Muscle of back (tissue), 11 donors: ENCODE measurements around the gene TCF4. TPM values are rescaled to one million over a fixed set of nuclear protein-coding genes. Genes with fewer than 3 reads are reported as not detected.

Experiments
- DNase-seq, 3 donors: peaks; one replicate each; pipeline versions ENCODE4 v3.0.0 to v3.0.0-alpha.2; 2013
- polyA plus RNA-seq, 10 donors: library from polyadenylated mRNA; unstranded; fragments of 120-200 nt; gene quantifications; one replicate each; pipeline ENCODE4 v1.2.1, GENCODE V29; 2013; ENCODE audit not compliant: insufficient read length in 10 of 10

TCF4 gene
- polyA plus RNA-seq, 10 donors, result 96.8 to 173 (median 130) TPM

GRCh38 chr18:55268151-55268601 lies 319.8 kb downstream of the TCF4 start:
- no peak for DNase-seq

- DNase-seq, result no peak
Measured at GRCh38 chr18:55266981-55267380, 321.0 kb downstream of the TCF4 start.

DNA sequence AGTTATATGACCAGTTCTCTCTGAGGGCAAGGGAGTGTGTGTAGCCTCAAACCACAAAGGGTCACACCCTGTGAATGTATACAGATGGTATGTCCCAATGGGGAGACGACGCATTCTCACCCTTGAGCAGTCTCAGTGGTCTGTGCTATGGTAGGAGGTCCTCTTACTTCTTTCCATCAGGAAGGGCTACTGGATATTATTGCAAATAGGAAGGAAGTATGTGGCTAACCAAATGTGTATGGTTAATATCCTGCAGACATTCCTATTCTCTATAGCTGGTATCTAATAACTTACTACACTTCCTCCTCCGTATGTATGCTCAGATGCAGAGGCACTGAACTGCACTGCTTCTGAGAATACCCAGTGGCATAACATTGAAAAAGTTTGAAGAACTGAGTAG lies 322.0 kb downstream of the TCF4 start:
- no peak for DNase-seq

GRCh38 chr18:55265130-55265675 lies 322.8 kb downstream of the TCF4 start:
- no peak for DNase-seq

DNA sequence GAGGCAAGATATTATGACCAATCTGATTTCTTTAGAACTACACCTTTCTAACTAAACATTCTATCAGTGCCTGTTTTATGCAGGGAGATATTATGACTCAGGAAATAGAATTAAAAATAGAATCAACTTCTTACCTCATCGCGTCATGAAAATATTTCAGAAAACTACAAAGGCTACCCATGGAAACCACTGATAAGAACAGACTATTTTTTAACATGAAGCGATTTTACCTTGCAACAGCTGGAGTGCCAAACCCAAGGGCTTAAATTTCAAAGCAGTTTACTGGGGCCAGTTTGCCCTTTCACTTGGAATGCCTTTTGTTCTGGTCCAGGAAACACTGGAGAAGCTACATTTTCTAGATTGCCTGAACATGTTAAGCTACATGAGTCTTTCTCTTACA lies 323.9 kb downstream of the TCF4 start:
- no peak for DNase-seq

- DNase-seq, result no peak
Measured at GRCh38 chr18:55262021-55262560, 325.9 kb downstream of the TCF4 start.

GRCh38 chr18:55261253-55261652 lies 326.7 kb downstream of the TCF4 start:
- DNase-seq, result no peak

DNA sequence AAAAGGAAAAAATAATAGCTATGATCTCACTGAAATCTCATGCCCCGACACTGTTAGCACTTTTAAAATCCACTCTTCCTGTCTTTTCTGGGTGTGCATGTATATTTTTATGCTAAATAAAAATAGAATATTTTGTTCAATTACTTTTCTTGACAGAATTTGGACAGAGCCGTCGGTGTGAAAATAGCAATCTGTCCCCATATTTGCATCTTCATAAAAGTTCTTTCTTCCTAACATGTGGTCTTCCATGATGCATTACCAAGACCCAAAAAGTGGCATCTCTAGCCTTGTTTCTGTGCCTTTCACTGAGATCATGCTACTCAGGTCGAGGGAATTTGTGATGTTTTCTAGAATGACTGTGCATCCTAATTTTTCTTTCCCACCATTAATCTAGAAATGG lies 329.9 kb downstream of the TCF4 start:
- no peak for DNase-seq

DNA sequence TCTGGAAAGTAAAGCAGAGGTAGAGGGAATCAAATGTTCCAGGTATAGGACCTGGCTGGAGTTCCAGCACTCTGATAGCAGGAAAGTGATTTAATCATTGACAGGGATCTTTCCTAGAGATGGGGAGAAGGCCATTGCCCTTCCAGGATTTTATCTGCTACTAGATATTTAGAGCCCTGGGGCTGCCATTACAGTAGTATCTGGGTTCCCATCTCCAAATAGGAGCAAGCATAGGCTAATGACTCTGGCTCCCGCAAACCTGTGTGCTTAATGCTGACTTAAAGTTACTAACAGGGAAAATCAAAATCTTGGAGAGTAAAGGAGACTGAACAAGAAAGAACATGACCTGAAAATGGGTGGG lies 331.1 kb downstream of the TCF4 start:
- no peak for DNase-seq

GRCh38 chr18:55256226-55256928 lies 331.6 kb downstream of the TCF4 start:
- no peak for DNase-seq

DNA sequence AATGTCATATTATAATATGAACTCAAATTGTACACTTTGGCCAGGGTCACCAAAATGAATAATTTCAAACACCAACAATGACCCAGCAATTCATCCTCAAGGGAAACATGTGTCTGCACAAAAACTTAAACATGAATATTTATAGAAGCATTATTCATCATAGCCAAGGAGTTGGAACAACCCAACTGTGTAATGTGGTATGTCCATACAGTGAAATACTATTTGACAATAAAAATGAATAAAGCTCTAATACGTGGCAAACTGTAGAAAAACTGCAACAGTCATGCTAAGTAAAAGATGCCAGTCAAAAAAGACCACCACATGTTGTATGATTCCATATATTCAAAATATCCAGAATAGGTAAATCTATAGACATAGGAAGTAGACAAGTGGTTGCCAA lies 334.2 kb downstream of the TCF4 start:
- no peak for DNase-seq

DNA sequence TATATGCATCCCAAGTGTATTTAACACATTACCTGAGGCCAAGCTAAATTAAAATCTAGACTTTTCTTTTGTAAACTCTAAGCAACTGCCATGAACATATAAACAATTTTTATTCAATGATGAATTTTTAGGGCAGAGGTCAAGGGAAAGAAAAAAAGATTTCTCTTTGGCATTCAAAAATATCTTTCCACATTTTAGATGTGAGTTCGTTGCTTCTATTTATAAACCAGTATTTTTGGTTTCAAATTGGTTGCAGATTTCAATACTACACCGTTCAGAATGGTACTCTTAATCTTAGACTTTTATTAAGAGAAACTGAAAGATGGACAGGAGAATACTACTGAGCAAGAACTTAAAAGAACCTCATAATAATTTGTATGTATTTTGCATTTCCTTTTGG lies 335.1 kb downstream of the TCF4 start:
- DNase-seq, result peak in 1 of 3 donors; percentile 56

DNA sequence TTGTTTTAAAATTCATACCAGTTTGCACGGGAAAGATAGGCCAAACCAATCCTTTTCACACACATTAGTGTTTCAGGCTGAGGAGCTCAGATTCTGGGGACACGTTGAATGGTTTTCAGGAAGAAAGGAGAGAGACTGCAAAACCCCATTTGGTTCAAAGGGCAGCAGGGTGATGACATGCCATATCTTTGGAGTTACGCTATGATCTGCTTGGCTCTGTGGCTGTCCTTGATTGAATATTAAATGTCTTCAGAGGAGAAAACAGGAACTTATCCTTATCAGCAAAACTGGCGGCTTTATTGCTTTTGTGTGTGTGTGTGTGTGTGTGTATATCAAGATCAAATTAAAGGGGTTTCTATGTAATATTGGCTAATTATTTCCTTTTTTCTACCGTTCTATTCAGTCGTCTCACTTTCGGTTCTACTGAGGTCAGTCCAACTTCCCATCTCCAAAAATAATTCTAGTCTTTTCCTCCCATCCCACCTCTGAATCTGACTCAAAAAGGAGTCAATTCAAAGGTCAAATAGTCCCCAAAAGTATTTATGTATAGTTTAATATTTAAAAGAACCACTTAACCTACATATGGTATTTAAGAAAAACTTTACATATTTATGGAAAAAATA lies 335.8 kb downstream of the TCF4 start:
- peak in 1 of 3 donors; percentile 67 for DNase-seq

- DNase-seq, result peak in 2 of 3 donors; percentile 67 to 82
Measured at GRCh38 chr18:55251254-55251971, 336.6 kb downstream of the TCF4 start.

DNA sequence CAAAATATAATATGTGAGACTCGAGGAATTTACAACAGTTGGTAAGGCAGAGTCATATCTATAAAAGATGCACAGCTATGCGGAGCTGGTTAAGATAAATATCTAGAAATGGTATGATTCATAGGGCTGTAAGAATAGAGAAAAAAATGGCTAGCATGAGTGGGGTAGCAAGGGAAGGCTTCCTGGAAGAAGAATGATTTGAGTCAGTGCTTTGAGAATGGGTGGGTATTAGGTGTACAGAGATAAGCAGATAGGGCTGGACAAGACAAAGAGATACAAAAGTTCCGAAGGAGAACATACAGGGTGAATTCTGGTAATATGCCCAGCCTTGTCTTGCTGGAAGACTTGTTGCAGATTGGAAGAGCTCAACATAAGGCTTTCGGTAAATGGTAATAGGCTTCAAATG lies 337.2 kb downstream of the TCF4 start:
- DNase-seq, result peak in 1 of 3 donors; percentile 49

GRCh38 chr18:55249550-55249949 lies 338.4 kb downstream of the TCF4 start:
- no peak for DNase-seq

DNA sequence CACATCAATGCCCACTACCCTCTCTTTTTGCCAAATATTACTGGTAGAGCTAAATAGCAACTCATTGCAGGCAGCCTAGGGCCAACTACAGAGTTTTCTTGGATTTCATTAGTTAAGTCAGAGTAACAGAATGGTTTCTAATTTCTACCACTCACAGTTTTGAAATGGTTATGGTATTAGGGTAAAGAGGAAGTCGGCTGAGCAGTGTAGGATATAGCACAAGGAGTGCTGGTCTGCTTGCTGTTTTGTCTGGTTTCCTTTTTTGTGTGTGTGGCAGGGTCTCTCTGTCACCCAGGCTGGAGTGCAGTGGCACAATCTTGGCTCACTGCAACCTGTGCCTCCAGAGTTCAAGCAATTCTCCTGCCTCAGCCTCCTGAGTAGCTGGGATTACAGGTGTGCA lies 339.5 kb downstream of the TCF4 start:
- DNase-seq, result no peak

DNA sequence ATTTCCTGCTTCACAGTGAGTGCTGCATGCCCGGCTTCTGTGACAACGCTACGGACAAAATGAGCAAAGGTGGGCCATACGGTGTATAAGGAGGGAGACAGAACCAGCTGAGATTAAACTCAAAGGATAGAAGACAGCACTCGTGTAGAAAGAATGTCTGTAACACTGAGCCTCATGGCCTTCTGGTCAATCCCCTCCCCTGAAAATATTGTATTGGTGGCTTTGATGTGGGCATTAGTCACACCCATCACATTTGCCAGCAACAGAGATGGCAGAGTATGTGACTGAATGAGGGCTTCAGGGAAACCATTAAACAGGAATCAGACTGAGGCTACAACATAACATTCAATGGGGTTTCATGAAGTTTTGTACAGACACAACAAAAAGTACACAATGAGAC lies 341.0 kb downstream of the TCF4 start:
- no peak for DNase-seq

- DNase-seq, result no peak
Measured at GRCh38 chr18:55246278-55246677, 341.7 kb downstream of the TCF4 start.

DNA sequence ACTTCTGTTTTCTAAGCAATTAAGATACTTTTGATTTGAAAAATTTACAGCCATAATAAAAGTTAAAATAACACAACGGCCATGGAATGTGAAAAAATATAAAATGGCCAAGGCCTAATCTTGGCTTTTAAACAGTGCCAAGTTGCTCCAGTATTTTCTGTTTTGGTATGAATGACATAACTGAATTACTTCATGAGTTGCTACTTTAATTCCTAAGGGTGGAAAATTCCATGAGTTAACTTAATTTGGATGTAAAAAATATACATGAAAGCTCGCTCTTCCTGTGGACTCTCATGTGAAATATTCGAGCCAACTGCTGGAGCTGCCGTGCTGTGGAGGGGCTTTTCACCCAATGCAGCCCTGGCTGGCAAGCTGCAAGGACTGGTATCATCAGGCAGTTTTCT lies 342.8 kb downstream of the TCF4 start:
- DNase-seq, result peak in 2 of 3 donors; percentile 51 to 80

DNA sequence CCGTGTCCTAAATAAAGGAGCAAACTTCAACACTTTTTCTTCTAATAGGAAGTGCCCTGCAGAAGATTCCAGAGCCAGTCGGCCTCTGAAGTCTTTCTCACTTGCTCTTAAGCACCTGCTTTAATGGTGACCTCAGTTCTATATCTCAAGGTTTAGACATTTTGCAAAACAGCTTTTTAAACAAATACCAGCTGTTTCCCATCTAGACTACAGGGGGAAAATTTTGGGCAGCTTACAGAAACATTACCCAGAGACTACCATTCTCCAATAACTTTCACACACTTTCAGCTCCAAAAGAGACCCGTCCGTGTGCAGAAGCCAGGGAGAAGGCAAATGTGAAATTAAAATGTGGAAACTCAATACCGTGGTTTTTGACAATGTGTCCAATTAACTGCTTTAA lies 343.4 kb downstream of the TCF4 start:
- peak in 2 of 3 donors; percentile 38 to 72 for DNase-seq

- DNase-seq, result peak; percentile 63 to 89 (median 79)
Measured at GRCh38 chr18:55243857-55244256, 344.1 kb downstream of the TCF4 start.
